ENCODE results near the gene PER2. TPM values are rescaled to one million over a fixed set of nuclear protein-coding genes. Genes with fewer than 3 reads are reported as not detected.
A peak's percentile ranks its signal among the peaks of the same experiment; 100 is the strongest.

The PER2 gene
- total and polyA plus RNA-seq, 9 of the 15 experiments (the other 6 are each of a cell fraction or from before 2014, with no cell fraction given) = 1.1 to 10.3 (median 2.9) TPM

- no peak for TF ChIP-seq TOE1 (IDR thresholded peaks at IDR 0.05; ENCODE audit: borderline replicate concordance)
- TF ChIP-seq TOE1 (CRISPR knock-in tag; IDR thresholded peaks at IDR 0.05; ENCODE audit: borderline replicate concordance, low read depth) = no peak
- no peak for TF ChIP-seq SMARCB1 (IDR thresholded peaks at IDR 0.05; ENCODE audit: insufficient read length, low read depth)
- no peak for TF ChIP-seq HINFP (tag; conservative IDR thresholded peaks at IDR 0.05; ENCODE audit: low read depth)
- no peak for TF ChIP-seq SAFB2 (IDR thresholded peaks at IDR 0.05; ENCODE audit: borderline replicate concordance, low read depth, low read length, severe bottlenecking)
- no peak for TF ChIP-seq ZNF668 (CRISPR knock-in tag; IDR thresholded peaks at IDR 0.05)
- peak; percentile 28; the same call in 1 of the 2 replicates for TF ChIP-seq FOSL1 (tag; conservative IDR thresholded peaks at IDR 0.05)
- TF ChIP-seq ATF3 (IDR thresholded peaks at IDR 0.05) = no peak
- no peak for TF ChIP-seq ATF3 (CRISPR knock-in tag; conservative IDR thresholded peaks at IDR 0.05)
- no peak for TF ChIP-seq KLF6 (CRISPR knock-in tag; IDR thresholded peaks at IDR 0.05; ENCODE audit: borderline replicate concordance)
- no peak for TF ChIP-seq ZNF311 (CRISPR knock-in tag; IDR thresholded peaks at IDR 0.05)
- TF ChIP-seq NKRF (IDR thresholded peaks at IDR 0.05; ENCODE audit: borderline replicate concordance) = 0 out of 2 replicates have a peak, but pooled peaks have one; percentile 60
- TF ChIP-seq ZBED1 (IDR thresholded peaks at IDR 0.05) = no peak
- TF ChIP-seq ZBTB26 (CRISPR knock-in tag; IDR thresholded peaks at IDR 0.05) = no peak
- TF ChIP-seq VEZF1 (CRISPR knock-in tag; IDR thresholded peaks at IDR 0.05) = 0 out of 2 replicates have a peak, but pooled peaks have one; percentile 26
- TF ChIP-seq HNRNPL (IDR thresholded peaks at IDR 0.05; ENCODE audit: low read depth, low read length) = no peak
- TF ChIP-seq ZNF79 (CRISPR knock-in tag; IDR thresholded peaks at IDR 0.05; ENCODE audit: low read depth) = no peak
- no peak for TF ChIP-seq NR1H2 (CRISPR knock-in tag; IDR thresholded peaks at IDR 0.05)
- no peak for TF ChIP-seq ARHGAP35 (IDR thresholded peaks at IDR 0.05; ENCODE audit: partially characterized antibody)
- no peak for TF ChIP-seq SMAD3 (CRISPR knock-in tag; conservative IDR thresholded peaks at IDR 0.05)
These were observed 502 bp upstream of the PER2 start (continued) for GRCh38 chr2:238288650-238289573.

Measured in K562 (cell line).